DND-41 (cell line): ENCODE data around the gene HOXA5.

Experiments
- CTCF ChIP-seq: IDR thresholded peaks from 2 replicates; pipeline ENCODE4 v1.5.1; 2012; ENCODE audit warnings: borderline replicate concordance, low read length, moderate library complexity, mild to moderate bottlenecking; ENCODE audit not compliant: poor library complexity, severe bottlenecking; ENCODE audit errors: extremely low read depth
- EZH2 ChIP-seq: IDR thresholded peaks from 3 replicates; pipeline ENCODE4 v1.6.1; 2012; ENCODE audit warnings: borderline replicate concordance, low read depth, mild to moderate bottlenecking, moderate library complexity, low read length, inconsistent platforms; ENCODE audit not compliant: severe bottlenecking

GRCh38 chr7:27173511-27173955 is 30.1 kb upstream of the HOXA5 start:
- no peak for TF ChIP-seq CTCF
- no peak for TF ChIP-seq EZH2
